ENCODE data around the gene WNK1.

The WNK1 gene

DNA sequence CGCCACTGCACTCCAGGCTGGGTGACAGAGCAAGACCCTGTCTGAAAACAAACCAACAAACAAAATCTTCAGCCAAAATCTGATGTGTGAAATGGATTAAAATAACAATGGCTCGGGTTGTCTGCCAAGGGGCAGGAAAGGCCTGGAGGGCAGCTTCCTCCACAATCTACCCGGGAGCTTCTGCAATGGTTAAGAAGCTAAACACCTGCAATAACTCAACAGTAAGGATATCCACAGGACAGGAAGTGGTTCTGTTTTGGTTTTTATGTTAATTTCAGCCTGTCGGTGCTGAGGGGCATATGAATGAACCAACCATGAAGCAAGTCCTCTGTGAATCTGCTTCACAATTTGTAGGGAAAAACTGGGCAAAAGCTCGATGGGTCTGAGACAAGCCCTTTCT, 162.7 kb downstream of the WNK1 start:
- DNase-seq (ENCODE audit: extremely low read depth, low read depth): no peak
- TF ChIP-seq, protein P1, sequence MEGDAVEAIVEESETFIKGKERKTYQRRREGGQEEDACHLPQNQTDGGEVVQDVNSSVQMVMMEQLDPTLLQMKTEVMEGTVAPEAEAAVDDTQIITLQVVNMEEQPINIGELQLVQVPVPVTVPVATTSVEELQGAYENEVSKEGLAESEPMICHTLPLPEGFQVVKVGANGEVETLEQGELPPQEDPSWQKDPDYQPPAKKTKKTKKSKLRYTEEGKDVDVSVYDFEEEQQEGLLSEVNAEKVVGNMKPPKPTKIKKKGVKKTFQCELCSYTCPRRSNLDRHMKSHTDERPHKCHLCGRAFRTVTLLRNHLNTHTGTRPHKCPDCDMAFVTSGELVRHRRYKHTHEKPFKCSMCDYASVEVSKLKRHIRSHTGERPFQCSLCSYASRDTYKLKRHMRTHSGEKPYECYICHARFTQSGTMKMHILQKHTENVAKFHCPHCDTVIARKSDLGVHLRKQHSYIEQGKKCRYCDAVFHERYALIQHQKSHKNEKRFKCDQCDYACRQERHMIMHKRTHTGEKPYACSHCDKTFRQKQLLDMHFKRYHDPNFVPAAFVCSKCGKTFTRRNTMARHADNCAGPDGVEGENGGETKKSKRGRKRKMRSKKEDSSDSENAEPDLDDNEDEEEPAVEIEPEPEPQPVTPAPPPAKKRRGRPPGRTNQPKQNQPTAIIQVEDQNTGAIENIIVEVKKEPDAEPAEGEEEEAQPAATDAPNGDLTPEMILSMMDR (IDR thresholded peaks at IDR 0.05; ENCODE audit: low read depth, low read length): no peak

DNA sequence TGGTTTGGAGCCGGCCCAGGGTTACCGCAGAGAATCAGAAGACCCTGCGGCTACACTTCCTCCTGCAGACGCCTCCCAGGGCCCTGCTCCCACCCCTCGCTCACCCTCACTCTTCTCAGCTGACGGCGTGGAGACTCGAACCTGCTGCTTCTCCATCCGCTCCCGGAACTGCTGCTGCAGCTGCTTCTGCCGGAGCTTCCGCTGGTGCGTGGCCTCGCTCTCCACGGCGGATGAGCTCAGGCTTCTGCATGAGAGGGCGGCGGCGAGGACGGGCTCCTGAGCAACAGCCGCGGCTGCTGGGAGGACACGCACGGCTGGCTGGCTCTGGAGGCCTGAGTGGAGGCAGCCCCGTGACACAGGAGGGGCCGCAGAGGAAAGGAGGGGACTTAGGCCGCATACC, 163.9 kb downstream of the WNK1 start:
- TF ChIP-seq, protein P1 (IDR thresholded peaks at IDR 0.05; ENCODE audit: low read depth, low read length): no peak
- no peak for DNase-seq (ENCODE audit: extremely low read depth, low read depth)

DNA sequence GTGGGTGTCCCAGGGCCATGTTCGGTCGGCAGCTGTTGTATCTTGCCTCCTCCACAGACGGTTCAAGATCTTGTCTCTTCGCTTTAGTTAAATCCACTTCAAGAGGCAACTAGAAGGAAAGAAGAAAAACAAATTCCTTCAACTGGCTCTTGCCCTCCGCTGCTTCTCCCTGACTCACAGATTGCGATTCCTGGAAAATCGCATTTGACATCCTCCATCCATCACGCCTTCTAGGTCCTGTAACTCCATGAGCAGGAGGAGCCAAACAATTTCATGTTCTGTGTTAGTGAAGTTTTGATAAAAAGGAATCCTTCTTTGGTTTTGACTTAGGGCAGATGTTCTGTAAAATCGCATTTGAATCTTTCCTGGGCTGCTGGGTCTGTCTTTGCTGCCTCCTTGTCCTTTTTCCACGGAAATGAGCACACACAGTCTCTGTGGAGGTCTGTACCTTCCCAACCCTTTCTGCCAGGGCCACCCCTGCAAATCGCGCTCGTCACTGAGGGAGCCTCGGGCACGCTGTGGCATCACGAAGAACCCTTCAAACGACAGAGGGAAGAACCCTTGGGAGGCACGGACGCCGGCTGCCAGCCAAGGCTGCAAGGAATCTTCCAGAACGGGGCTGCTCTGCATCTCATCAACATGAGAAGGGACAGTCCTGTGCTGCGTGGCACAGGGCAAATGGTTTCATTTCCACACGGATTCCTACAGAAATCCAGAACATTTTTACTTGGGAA, 164.5 kb downstream of the WNK1 start:
- TF ChIP-seq, protein P1 (IDR thresholded peaks at IDR 0.05; ENCODE audit: low read depth, low read length): no peak
- DNase-seq (ENCODE audit: extremely low read depth, low read depth): no peak

DNA sequence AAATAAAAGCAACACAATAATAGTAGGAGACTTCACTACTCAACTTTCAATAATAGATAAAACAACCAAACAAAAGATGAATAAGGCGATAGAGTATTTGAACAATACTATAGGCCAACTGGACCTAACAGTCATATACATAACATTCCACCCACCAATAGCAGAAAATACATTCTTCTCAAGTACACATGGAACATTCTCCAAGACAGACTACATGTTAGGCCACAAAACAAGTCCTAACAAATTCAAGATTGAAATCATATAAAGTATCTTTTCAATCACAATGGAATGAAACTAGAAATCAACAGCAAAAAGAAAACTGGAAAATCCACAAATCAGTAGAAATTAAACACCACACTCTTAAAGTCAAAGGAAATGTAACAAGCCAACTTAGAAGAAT, 168.3 kb downstream of the WNK1 start:
- DNase-seq (ENCODE audit: extremely low read depth, low read depth): no peak

DNA sequence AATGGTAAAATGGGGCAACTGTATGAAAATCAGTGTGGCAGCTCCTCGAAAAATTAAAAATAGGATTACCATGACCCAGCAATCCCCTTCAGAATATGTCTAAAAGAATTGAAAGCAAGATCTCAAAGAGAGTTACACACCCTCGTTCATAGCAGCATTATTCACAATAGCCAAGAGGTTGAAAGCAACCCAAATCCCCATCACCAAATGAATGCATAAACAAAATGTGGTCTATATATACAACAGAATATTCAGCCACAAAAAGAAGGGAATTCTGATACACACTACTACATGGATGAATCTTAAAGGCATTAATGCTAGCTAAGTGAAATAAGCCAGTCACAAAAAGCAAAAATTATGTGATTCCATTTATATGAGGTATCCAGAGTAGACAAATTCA, 169.9 kb downstream of the WNK1 start:
- DNase-seq (ENCODE audit: extremely low read depth, low read depth): no peak
- TF ChIP-seq, protein P1 (IDR thresholded peaks at IDR 0.05; ENCODE audit: low read depth, low read length): no peak

More for the DNA sequence above, 168.3 kb downstream of the WNK1 start:
- TF ChIP-seq, protein P1 (IDR thresholded peaks at IDR 0.05; ENCODE audit: low read depth, low read length): no peak

DNA sequence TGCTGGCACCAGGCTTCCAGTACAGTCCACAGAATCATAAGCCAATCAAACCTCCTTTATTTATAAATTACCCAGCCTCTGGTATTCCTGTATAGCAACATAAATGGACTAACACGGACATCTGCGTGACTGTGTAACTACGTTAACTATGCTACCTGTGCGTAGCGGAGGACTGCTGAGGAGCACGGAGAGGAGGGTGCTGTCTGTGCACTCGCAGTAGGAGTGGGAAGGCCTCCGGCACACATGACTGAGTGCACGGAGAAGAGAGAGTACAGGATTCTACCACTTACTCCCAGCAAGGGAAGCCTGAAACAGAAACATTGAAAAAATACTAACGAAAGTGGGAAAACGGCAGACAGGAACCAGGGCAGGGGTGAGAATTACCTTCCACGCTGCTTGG, 174.3 kb downstream of the WNK1 start:
- TF ChIP-seq, protein P1 (IDR thresholded peaks at IDR 0.05; ENCODE audit: low read depth, low read length): no peak
- DNase-seq (ENCODE audit: extremely low read depth, low read depth): no peak

DNA sequence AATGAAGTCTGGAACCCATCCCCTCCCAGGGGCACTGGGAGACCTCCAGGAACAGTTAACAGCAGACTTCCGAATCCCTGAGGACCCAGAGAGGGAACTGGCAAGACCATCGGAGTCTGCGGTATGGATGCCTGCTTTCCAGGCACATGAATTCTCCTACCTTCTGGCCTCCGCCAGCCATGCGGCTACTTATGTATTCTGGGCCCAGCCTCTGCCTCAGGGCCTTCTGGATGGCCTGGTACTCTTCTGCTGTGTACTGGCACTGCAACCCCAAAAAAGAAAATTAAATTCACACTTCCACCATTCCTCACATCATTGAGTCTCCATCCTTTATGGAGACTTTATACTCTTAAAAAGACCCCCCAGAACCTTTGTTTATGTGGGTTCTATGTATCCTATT, 178.7 kb downstream of the WNK1 start:
- TF ChIP-seq, protein P1 (IDR thresholded peaks at IDR 0.05; ENCODE audit: low read depth, low read length): no peak
- no peak for DNase-seq (ENCODE audit: extremely low read depth, low read depth)

Measured in AG09319 (cell line).